ENCODE measurements around the gene MRRF.

DNA sequence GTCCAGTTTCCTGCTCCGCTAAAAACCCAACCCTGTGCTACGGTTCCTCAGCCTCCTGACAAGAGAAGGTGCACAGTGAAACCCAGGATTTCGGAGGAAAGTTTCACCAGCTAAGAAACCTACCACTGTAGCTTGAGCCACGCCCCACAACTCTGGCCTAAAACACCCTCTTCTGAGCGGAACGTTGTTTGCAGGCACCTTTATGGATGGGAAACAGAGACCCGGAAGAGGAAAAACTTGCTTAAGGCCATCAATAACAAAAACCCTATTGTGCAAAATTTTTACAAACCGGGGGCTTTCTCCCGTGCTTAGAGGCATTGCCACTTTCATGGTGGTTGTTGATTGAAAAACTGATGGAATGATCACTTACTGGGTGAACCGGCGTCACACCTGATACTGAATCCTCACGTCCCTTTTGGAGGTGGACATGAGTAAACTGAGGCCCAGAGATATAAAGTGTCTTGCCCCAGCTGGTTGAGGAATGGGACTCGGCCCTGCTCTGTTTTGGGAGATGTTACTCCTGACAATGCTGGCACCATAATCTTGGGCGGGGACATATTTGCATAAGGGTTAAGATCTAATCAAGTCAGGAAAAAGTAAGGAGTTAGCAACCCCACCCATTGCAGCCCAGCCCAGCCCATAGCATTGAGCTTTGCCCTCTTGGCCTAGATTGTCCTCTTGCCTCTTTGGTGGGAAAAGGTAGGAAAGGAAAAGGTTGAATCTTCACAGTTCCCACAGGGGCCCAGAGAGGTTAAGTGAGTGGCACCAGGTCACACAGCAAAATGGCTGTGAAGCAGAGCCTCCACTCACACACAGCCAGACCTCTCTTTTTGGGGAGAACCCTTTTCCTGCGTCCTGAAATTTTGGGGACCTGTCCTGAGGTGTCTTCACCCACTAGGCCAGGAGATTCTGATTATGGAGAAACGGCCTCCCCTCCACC lies 82.9 kb downstream of the MRRF start:
- TF ChIP-seq CTCF (optimal IDR thresholded peaks at IDR 0.05 in 1 of 3, IDR thresholded peaks at IDR 0.05 in 1 of 3, conservative IDR thresholded peaks at IDR 0.05 in 1 of 3; ENCODE audit: extremely low read depth in 1 of 3, insufficient read depth in 2 of 3, low read length in 3 of 3) (no peak), EZH2 (IDR thresholded peaks at IDR 0.05; ENCODE audit: low read length) (no peak)

Measured in keratinocyte (primary cell).